Glutamatergic neuron (in vitro differentiated cells): Measurements from ENCODE around the gene MTSS2. TPM values are rescaled to one million over a fixed set of nuclear protein-coding genes. Genes with fewer than 3 reads are reported as not detected.

Experiments used
- DNase-seq: peaks from one replicate; pipeline ENCODE4 v3.0.0; 2022
- H3K27ac Mint-ChIP-seq: one replicate; pipeline ENCODE4 v1.8.0; 2020; ENCODE audit warnings: mild to moderate bottlenecking, mixed read lengths, inconsistent platforms; ENCODE audit not compliant: unreplicated experiment
- H3K27me3 Mint-ChIP-seq: one replicate; pipeline ENCODE4 v1.8.0; 2020; ENCODE audit warnings: mild to moderate bottlenecking, moderate library complexity, mixed read lengths, inconsistent platforms; ENCODE audit not compliant: unreplicated experiment
- H3K36me3 Mint-ChIP-seq: one replicate; pipeline ENCODE4 v1.8.0; 2020; ENCODE audit warnings: mild to moderate bottlenecking, mixed read lengths, inconsistent platforms; ENCODE audit not compliant: unreplicated experiment
- H3K4me1 Mint-ChIP-seq: one replicate; pipeline ENCODE4 v1.8.0; 2020; ENCODE audit warnings: mild to moderate bottlenecking, low read depth, mixed read lengths, inconsistent platforms; ENCODE audit not compliant: unreplicated experiment
- H3K4me3 Mint-ChIP-seq: one replicate; pipeline ENCODE4 v1.8.0; 2020; ENCODE audit warnings: mild to moderate bottlenecking, mixed read lengths, inconsistent platforms; ENCODE audit not compliant: unreplicated experiment
- H3K9me3 Mint-ChIP-seq: one replicate; pipeline ENCODE4 v1.8.0; 2020; ENCODE audit warnings: mild to moderate bottlenecking, moderate library complexity, mixed read lengths, inconsistent platforms; ENCODE audit not compliant: unreplicated experiment
- long read RNA-seq: library from polyadenylated mRNA; unstranded; transcript quantifications from one replicate; pipeline ENCODE4 v2.0.0, GENCODE V29; 2020; ENCODE audit not compliant: unreplicated experiment
- total RNA-seq: library from RNA; stranded (reverse); fragmentation: NEBNext Ultra II Directional; extraction: Animal tissue kit (Norgen Biotek cat#: 25700); gene quantifications from one replicate; pipeline ENCODE4 v1.2.1, GENCODE V29; 2021; ENCODE audit not compliant: unreplicated experiment
- TF ChIP-seq, protein P1 (sequence below): fragments of 200-600 bp; sonication (generic); IDR thresholded peaks from one replicate; pipeline ENCODE4 v1.5.0; 2021; ENCODE audit not compliant: partially characterized antibody, unreplicated experiment

Gene MTSS2
- 36.2 TPM for total RNA-seq
- long read RNA-seq = 0 reads

DNA sequence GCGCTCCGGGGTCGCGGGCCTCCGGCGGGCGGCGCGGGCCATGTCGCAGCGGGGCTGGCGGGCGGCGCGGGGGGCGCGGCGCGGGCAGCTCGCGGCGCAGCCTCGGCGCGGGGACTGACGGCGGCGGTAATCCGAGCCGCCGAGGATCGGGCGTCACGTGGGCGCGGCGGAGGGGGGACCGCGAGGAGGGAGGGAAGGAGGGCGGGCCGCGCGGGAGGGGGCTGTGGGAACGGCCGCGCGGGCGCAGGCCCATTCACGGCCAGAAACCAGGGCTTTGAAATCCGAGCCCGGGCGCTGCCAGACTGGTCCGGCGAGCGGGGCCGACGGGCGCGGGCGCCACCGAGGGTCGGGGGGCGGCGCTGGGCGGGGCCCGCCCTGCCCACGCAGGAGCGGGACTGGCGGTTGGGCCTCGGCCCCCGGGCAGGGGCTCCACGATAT lies at the start of gene MTSS2:
MTSS2 (minus strand) TSS at position 116 of the 438 bp plus-strand sequence. CDS start 262 bp downstream, outside the sequence.
- H3K4me3 Mint-ChIP-seq = peak within 1 kb of the TSS; percentile 81
- peak; percentile 84 for DNase-seq
- H3K27me3 Mint-ChIP-seq = peaks cover 8% of the 10 kb centered on the region
- TF ChIP-seq, protein P1, sequence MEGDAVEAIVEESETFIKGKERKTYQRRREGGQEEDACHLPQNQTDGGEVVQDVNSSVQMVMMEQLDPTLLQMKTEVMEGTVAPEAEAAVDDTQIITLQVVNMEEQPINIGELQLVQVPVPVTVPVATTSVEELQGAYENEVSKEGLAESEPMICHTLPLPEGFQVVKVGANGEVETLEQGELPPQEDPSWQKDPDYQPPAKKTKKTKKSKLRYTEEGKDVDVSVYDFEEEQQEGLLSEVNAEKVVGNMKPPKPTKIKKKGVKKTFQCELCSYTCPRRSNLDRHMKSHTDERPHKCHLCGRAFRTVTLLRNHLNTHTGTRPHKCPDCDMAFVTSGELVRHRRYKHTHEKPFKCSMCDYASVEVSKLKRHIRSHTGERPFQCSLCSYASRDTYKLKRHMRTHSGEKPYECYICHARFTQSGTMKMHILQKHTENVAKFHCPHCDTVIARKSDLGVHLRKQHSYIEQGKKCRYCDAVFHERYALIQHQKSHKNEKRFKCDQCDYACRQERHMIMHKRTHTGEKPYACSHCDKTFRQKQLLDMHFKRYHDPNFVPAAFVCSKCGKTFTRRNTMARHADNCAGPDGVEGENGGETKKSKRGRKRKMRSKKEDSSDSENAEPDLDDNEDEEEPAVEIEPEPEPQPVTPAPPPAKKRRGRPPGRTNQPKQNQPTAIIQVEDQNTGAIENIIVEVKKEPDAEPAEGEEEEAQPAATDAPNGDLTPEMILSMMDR = no peak
- H3K36me3 Mint-ChIP-seq = no peaks in the 10 kb centered on the region
- H3K9me3 Mint-ChIP-seq = peaks cover 6% of the 10 kb centered on the region
- peaks cover 17% of the 10 kb centered on the region for H3K4me1 Mint-ChIP-seq
- H3K27ac Mint-ChIP-seq = peak within 1 kb of the TSS; percentile 48

DNA sequence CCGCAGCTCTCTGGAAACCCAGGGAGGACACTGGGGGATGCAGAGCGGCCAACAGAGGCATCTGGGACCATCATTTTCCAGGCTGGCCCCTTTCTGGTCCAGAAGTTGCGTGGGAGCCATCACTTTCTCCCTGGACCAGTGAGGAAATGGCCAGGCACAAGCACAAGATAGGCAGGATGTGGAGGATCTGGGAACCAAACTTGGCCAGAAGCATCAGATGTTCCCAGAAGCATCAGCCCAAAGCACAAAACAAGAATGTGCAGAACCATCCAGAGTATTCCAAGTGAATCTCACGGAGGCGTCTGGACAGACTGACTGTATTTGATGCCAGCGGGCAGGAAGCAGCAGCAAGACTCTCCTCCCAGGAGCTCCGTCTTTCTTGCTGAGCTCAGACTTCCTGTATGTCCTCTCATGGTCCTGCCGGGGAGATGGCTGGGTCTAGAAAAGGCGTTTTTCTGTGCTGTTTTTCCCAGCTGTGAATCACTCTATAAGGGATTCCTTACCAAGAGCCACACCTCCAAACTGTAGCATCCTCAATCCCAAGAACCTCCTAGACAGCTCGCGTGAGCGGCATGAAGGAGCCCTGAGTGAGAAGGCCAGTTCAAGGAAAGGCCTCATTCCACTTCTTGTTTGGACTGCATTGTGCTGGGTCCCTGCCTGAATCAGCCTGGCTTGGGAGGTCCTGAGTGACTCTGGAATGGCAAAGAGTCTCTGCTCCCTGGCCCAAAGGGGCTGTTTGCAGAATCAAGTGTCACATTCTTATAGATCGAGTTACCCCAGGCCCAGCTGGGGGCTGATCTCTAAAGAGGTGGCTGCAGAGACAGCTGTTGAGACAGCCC lies 49.5 kb upstream of the MTSS2 start:
- no peak for DNase-seq
- H3K4me3 Mint-ChIP-seq = no peak overlapping the region
- TF ChIP-seq, protein P1 = no peak
- H3K9me3 Mint-ChIP-seq = peaks cover 8% of the 10 kb centered on the region
- H3K36me3 Mint-ChIP-seq = peaks cover 5% of the 10 kb centered on the region
- H3K4me1 Mint-ChIP-seq = peaks cover 20% of the 10 kb centered on the region
- H3K27ac Mint-ChIP-seq = no peak overlapping the region
- H3K27me3 Mint-ChIP-seq = peaks cover 5% of the 10 kb centered on the region

DNA sequence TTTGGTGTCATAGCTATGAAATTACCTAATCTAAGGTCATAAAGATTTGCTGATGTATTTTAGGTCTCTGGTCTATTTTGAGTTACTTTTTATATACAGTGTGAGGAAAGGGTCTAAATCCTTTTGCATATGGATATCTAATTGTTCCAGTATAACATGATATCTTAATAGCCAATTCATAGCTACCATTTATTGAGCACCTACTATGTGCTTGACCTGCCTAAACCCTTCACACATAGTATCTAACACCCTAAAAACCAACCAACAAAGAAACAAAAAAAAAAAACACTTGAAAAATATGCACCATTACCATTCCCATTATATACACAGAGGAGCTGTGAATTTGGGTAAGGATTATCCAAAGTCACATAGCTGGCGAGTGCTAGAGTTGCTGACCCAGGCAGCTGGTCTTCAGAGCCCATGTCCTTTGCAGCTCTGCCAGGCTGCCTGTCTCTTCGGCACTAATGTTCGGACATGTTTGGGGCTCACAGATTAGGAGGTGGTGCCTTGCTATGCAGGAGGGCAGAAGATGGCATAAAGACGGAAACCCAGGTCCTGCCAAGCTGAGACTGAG lies 48.8 kb upstream of the MTSS2 start:
- H3K9me3 Mint-ChIP-seq = peaks cover 13% of the 10 kb centered on the region
- peaks cover 4% of the 10 kb centered on the region for H3K27me3 Mint-ChIP-seq
- TF ChIP-seq, protein P1 = no peak
- H3K4me3 Mint-ChIP-seq = no peak overlapping the region
- no peak overlapping the region for H3K27ac Mint-ChIP-seq
- peaks cover 27% of the 10 kb centered on the region for H3K4me1 Mint-ChIP-seq
- no peak for DNase-seq
- peaks cover 6% of the 10 kb centered on the region for H3K36me3 Mint-ChIP-seq

DNA sequence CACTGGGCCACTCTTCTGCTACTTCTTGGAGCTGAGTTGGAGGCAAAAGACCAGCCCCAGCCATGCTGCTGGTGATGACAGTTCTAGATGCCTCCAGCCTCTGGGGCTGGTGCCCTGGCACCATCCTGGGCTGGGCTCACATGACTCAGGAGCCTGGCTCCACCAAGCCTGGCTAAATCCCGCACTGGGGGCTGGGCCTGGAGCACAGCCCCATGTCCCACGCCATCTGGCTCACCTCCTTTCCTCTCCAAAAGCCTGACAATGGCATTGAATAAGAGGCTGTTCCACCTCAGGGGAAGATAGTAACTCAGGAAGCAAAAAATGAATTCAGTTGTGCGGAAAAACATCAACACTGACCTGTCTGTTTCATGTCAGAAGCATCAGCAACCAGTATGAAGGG lies 45.1 kb upstream of the MTSS2 start:
- Mint-ChIP-seq H3K4me3 (no peak overlapping the region), H3K4me1 (peaks cover 16% of the 10 kb centered on the region), H3K9me3 (peaks cover 10% of the 10 kb centered on the region), H3K27me3 (peaks cover 2% of the 10 kb centered on the region), H3K27ac (no peak overlapping the region), H3K36me3 (peaks cover 9% of the 10 kb centered on the region)
- TF ChIP-seq, protein P1 = no peak
- DNase-seq = no peak

DNA sequence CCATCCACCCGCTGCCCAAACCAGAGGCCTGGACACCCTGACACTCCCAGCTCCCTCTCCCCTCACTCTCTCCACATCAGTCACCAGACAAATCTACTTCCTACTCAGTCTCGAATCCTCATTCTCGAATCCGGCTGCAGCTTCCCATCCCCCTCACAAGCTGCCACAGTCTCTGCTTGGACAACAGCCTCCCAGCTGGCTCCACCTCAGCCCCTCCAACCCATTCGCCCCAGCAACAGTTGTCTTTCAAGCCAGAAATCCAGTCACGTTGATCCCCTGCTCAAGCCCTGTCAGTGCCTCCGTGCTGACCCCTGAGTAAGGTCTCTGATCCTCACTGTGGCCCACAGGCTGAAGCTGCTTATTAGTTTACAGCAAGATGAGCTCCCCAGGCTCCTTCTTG lies 44.2 kb upstream of the MTSS2 start:
- DNase-seq = peak; percentile 60
- H3K27ac Mint-ChIP-seq = peak overlapping the region; percentile 60

More for the DNA sequence above, 44.2 kb upstream of the MTSS2 start:
- Mint-ChIP-seq H3K4me1 (peaks cover 19% of the 10 kb centered on the region), H3K9me3 (peaks cover 11% of the 10 kb centered on the region), H3K36me3 (peaks cover 9% of the 10 kb centered on the region), H3K4me3 (peak overlapping the region; percentile 61), H3K27me3 (peaks cover 2% of the 10 kb centered on the region)
- TF ChIP-seq, protein P1 = no peak
